Upper lobe of left lung (tissue), 4 donors: ENCODE results near the gene CHDH.

ENCODE experiments used
- CTCF ChIP-seq, 6 experiments: fragments of 450-650 bp in 4 of 6; fragments of 200-600 bp in 2 of 6; sonication (generic) in 2 of 6; IDR thresholded peaks; one replicate each; pipeline ENCODE4 v1.5.1; 2016 to 2019; ENCODE audit warnings: antibody characterized with exemption in 6 of 6
- POLR2A ChIP-seq, 4 donors: fragments of 450-650 bp; IDR thresholded peaks; one replicate each; pipeline ENCODE4 v1.5.1; 2016 to 2017; ENCODE audit warnings: antibody characterized with exemption in 4 of 4, mild to moderate bottlenecking in 2 of 4
- POLR2AphosphoS5 ChIP-seq, 2 donors: sonication (generic); formaldehyde crosslinking; IDR thresholded peaks; one replicate each; pipeline ENCODE4 v1.5.1; 2017; ENCODE audit warnings: antibody characterized with exemption in 2 of 2

- no peak for TF ChIP-seq CTCF (IDR thresholded peaks at IDR 0.05)
- no peak for TF ChIP-seq POLR2A (IDR thresholded peaks at IDR 0.05)
- TF ChIP-seq POLR2AphosphoS5 (IDR thresholded peaks at IDR 0.05): no peak
Measured at GRCh38 chr3:53846851-53847155, 584 bp upstream of the CHDH start.
